ENCODE data around the gene FAM227B. TPM values are rescaled to one million over a fixed set of nuclear protein-coding genes. Genes with fewer than 3 reads are reported as not detected.
"Not testable (repeated sequence)": the region's sequence is repeated elsewhere in the genome, so short reads cannot be mapped to it uniquely, and the experiment has no call there.

Gene FAM227B
- total RNA-seq, 4 donors from 2014 or later, result 6.1 to 24.1 (median 12.5) TPM

DNA sequence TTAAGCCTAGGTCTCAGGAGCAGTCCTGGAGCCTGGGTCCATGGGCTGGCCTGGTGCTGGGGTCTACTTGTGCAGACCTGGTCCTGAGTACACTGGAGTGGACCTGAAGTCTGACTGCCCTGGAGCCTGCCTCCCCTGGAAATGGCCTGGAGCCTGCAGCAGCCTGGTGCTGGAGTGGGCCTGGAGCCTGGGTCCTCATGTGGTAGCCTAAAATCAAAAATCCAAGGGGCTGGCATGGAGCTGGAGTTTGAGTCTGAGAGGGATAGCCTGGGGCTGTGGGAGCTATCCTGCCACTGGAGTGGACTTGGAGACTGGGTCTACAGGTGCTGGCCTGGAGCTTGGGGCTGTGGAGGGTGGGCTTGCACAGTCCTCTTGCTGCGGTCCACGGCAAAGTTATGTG is 15.0 kb downstream of the FAM227B start:
- no peak for TF ChIP-seq POLR2A (IDR thresholded peaks at IDR 0.05)
- no peak for TF ChIP-seq EP300 (IDR thresholded peaks at IDR 0.05)
- no peak for TF ChIP-seq POLR2AphosphoS5 (IDR thresholded peaks at IDR 0.05)
- TF ChIP-seq CTCF (IDR thresholded peaks at IDR 0.05), result no peak
- no CpG with 5 or more reads among the region's 2 CpGs for WGBS, 2 donors (ENCODE audit: low coverage in 1 of 2)

GRCh38 chr15:49604625-49605409 is 15.8 kb downstream of the FAM227B start:
- Histone ChIP-seq H3K4me1 (no peaks in the 10 kb centered on the region), H3K27ac (no peak overlapping the region), H3K27me3 (no peaks in the 10 kb centered on the region), H3K36me3 (peaks cover 0 to 24% of the 10 kb centered on the region in 2 donors), H3K4me3 (no peak overlapping the region), H3K9me3 (peaks cover 0 to 14% (median 0%) of the 10 kb centered on the region in 3 donors)
- no peak for ATAC-seq
- 100% methylated on average over 1 of the region's 2 CpGs; no CpG with 5 or more reads in 1 of the 2 donors for WGBS, 2 donors (ENCODE audit: low coverage in 1 of 2)
- TF ChIP-seq POLR2AphosphoS5 (IDR thresholded peaks at IDR 0.05), result no peak
- TF ChIP-seq EP300 (IDR thresholded peaks at IDR 0.05), result no peak
- no peak for TF ChIP-seq POLR2A (IDR thresholded peaks at IDR 0.05)
- TF ChIP-seq CTCF (IDR thresholded peaks at IDR 0.05), result no peak

More for the DNA sequence above, 15.0 kb downstream of the FAM227B start:
- no peak overlapping the region for H3K27ac ChIP-seq
- no peak overlapping the region for H3K4me3 ChIP-seq
- no peak for ATAC-seq
- peaks cover 0 to 7% (median 0%) of the 10 kb centered on the region in 3 donors for H3K9me3 ChIP-seq
- no peaks in the 10 kb centered on the region for H3K4me1 ChIP-seq
- H3K27me3 ChIP-seq, result no peaks in the 10 kb centered on the region
- peaks cover 0 to 16% of the 10 kb centered on the region in 2 donors for H3K36me3 ChIP-seq

DNA sequence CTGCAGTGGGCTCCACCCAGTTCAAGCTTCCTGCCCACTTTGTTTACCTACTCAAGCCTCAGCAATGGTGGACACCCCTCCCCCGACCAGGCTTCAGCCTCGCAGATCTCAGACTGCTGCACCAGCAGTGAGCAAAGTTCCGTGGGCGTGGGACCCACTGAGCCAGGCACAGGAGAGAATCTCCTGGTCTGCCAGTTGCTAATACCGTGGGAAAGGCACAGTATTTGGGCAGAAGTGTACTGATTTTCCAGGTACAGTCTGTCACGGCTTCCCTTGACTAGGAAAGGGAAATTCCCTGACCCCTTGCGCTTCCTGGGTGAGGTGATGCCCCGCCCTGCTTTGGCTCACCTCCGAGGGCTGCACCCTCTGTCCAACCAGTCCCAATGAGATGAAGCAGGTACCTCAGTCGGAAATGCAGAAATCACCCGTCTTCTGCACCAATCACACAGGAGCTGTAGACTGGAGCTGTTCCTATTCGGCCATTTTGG is 27.7 kb downstream of the FAM227B start:
- H3K27me3 ChIP-seq, H3K27ac ChIP-seq, H3K36me3 ChIP-seq, H3K4me1 ChIP-seq, H3K4me3 ChIP-seq, ATAC-seq: not testable (repeated sequence)
- H3K9me3 ChIP-seq, result peaks cover 0 to 16% (median 0%) of the 10 kb centered on the region in 3 donors
- WGBS, 2 donors (ENCODE audit: low coverage in 1 of 2), result 96 to 100% methylated on average over 3 to 5 of the region's 12 CpGs

- no peaks in the 10 kb centered on the region for H3K27me3 ChIP-seq
- TF ChIP-seq EP300 (IDR thresholded peaks at IDR 0.05) (no peak), CTCF (IDR thresholded peaks at IDR 0.05) (no peak), POLR2A (IDR thresholded peaks at IDR 0.05) (no peak), POLR2AphosphoS5 (IDR thresholded peaks at IDR 0.05) (no peak)
- no peak overlapping the region for H3K4me3 ChIP-seq
- peaks cover 0 to 7% of the 10 kb centered on the region in 2 donors for H3K36me3 ChIP-seq
- ATAC-seq, result no peak
- H3K27ac ChIP-seq, result no peak overlapping the region
- no peaks in the 10 kb centered on the region for H3K4me1 ChIP-seq
- no peaks in the 10 kb centered on the region for H3K9me3 ChIP-seq
Observed at GRCh38 chr15:49589030-49589429, 31.6 kb downstream of the FAM227B start.

- 67 to 86% methylated on average over 1 of the region's 1 CpG for WGBS, 2 donors (ENCODE audit: low coverage in 1 of 2)
- TF ChIP-seq CTCF (IDR thresholded peaks at IDR 0.05) (no peak), POLR2AphosphoS5 (IDR thresholded peaks at IDR 0.05) (no peak), EP300 (IDR thresholded peaks at IDR 0.05) (no peak), POLR2A (IDR thresholded peaks at IDR 0.05) (no peak)
- H3K36me3 ChIP-seq, result peaks cover 0 to 11% of the 10 kb centered on the region in 2 donors
- no peak overlapping the region for H3K4me3 ChIP-seq
- no peaks in the 10 kb centered on the region for H3K27me3 ChIP-seq
- H3K27ac ChIP-seq, result no peak overlapping the region
- H3K9me3 ChIP-seq, result no peaks in the 10 kb centered on the region
- no peak for ATAC-seq
- no peaks in the 10 kb centered on the region for H3K4me1 ChIP-seq
Observed at GRCh38 chr15:49573421-49573820, 47.2 kb downstream of the FAM227B start.
